ENCODE data around the gene GJD3. TPM values are rescaled to one million over a fixed set of nuclear protein-coding genes. Genes with fewer than 3 reads are reported as not detected.
A peak's percentile ranks its signal among the peaks of the same experiment; 100 is the strongest.

The GJD3 gene
- total RNA-seq, 1 experiment from 2014 or later: 0.71 TPM

- DNase-seq: no peak
- peaks cover 68% of the 10 kb centered on the region for H3K4me1 Mint-ChIP-seq (ENCODE audit: low read depth, unreplicated experiment)
- no peaks in the 10 kb centered on the region for H3K9me3 Mint-ChIP-seq (ENCODE audit: low read depth, unreplicated experiment)
- no TSS peak for BruUV-seq (replicated peaks)
- no peaks in the 10 kb centered on the region for H3K27me3 Mint-ChIP-seq (ENCODE audit: unreplicated experiment)
- TF ChIP-seq CTCF (IDR thresholded peaks at IDR 0.05; ENCODE audit: unreplicated experiment): no peak
- intact Hi-C loops (cut with micrococcal nuclease; ENCODE audit: unreplicated experiment): no loop called here
- H3K4me3 Mint-ChIP-seq (ENCODE audit: low read depth, unreplicated experiment): no peak overlapping the region
- peaks cover 79% of the 10 kb centered on the region for H3K36me3 Mint-ChIP-seq (ENCODE audit: insufficient read depth, unreplicated experiment)
- CTCF ChIA-PET: interaction anchor here (0.7 to 37.0 kb wide), 2 partner anchors 31 to 179 kb away, joined by 4 to 1520 read pairs; partner anchors contain the start of gene RARA
- H3K27ac Mint-ChIP-seq (ENCODE audit: unreplicated experiment): no peak overlapping the region
Measured at GRCh38 chr17:40349895-40350688, 14.4 kb downstream of the GJD3 start.

- H3K4me1 Mint-ChIP-seq (ENCODE audit: low read depth, unreplicated experiment): peaks cover 74% of the 10 kb centered on the region
- H3K27me3 Mint-ChIP-seq (ENCODE audit: unreplicated experiment): no peaks in the 10 kb centered on the region
- intact Hi-C loops (cut with micrococcal nuclease; ENCODE audit: unreplicated experiment): no loop called here
- H3K9me3 Mint-ChIP-seq (ENCODE audit: low read depth, unreplicated experiment): no peaks in the 10 kb centered on the region
- no peak for TF ChIP-seq CTCF (IDR thresholded peaks at IDR 0.05; ENCODE audit: unreplicated experiment)
- H3K27ac Mint-ChIP-seq (ENCODE audit: unreplicated experiment): no peak overlapping the region
- peaks cover 79% of the 10 kb centered on the region for H3K36me3 Mint-ChIP-seq (ENCODE audit: insufficient read depth, unreplicated experiment)
- CTCF ChIA-PET: interaction anchor here (1.0 to 37.0 kb wide), 3 partner anchors 30 to 210 kb away, joined by 3 to 1520 read pairs (median 3); partner anchors contain the start of gene RARA
- no peak overlapping the region for H3K4me3 Mint-ChIP-seq (ENCODE audit: low read depth, unreplicated experiment)
- BruUV-seq (replicated peaks): no TSS peak
- no peak for DNase-seq
Measured at GRCh38 chr17:40349477-40349894, 15.1 kb downstream of the GJD3 start.

GRCh38 chr17:40348562-40349476 is 15.7 kb downstream of the GJD3 start:
- peaks cover 81% of the 10 kb centered on the region for H3K4me1 Mint-ChIP-seq (ENCODE audit: low read depth, unreplicated experiment)
- H3K27me3 Mint-ChIP-seq (ENCODE audit: unreplicated experiment): no peaks in the 10 kb centered on the region
- peaks cover 80% of the 10 kb centered on the region for H3K36me3 Mint-ChIP-seq (ENCODE audit: insufficient read depth, unreplicated experiment)
- no peak for DNase-seq
- BruUV-seq (replicated peaks): no TSS peak
- H3K4me3 Mint-ChIP-seq (ENCODE audit: low read depth, unreplicated experiment): no peak overlapping the region
- peak; percentile 18 for TF ChIP-seq CTCF (IDR thresholded peaks at IDR 0.05; ENCODE audit: unreplicated experiment)
- intact Hi-C loops (cut with micrococcal nuclease; ENCODE audit: unreplicated experiment): no loop called here
- no peaks in the 10 kb centered on the region for H3K9me3 Mint-ChIP-seq (ENCODE audit: low read depth, unreplicated experiment)
- CTCF ChIA-PET: interaction anchor here (0.5 to 37.0 kb wide), 6 partner anchors 10 to 211 kb away, joined by 3 to 1520 read pairs (median 3); partner anchors contain the start of gene RARA
- H3K27ac Mint-ChIP-seq (ENCODE audit: unreplicated experiment): no peak overlapping the region

- Mint-ChIP-seq H3K27ac (ENCODE audit: unreplicated experiment) (no peak overlapping the region), H3K27me3 (ENCODE audit: unreplicated experiment) (no peaks in the 10 kb centered on the region), H3K4me1 (ENCODE audit: low read depth, unreplicated experiment) (peaks cover 86% of the 10 kb centered on the region), H3K36me3 (ENCODE audit: insufficient read depth, unreplicated experiment) (peaks cover 82% of the 10 kb centered on the region), H3K4me3 (ENCODE audit: low read depth, unreplicated experiment) (no peak overlapping the region), H3K9me3 (ENCODE audit: low read depth, unreplicated experiment) (no peaks in the 10 kb centered on the region)
- DNase-seq: no peak
- CTCF ChIA-PET: interaction anchor here (0.5 to 37.0 kb wide), 4 partner anchors 10 to 138 kb away, joined by 3 to 1520 read pairs (median 3); partner anchors contain the start of gene RARA
- intact Hi-C loops (cut with micrococcal nuclease; ENCODE audit: unreplicated experiment): no loop called here
- peak; percentile 4 for TF ChIP-seq CTCF (IDR thresholded peaks at IDR 0.05; ENCODE audit: unreplicated experiment)
- BruUV-seq (replicated peaks): no TSS peak
Measured at GRCh38 chr17:40348136-40348504, 16.4 kb downstream of the GJD3 start.

All from Calu3 (cell line).